Measurements from ENCODE around the gene ENTPD5. TPM values are rescaled to one million over a fixed set of nuclear protein-coding genes. Genes with fewer than 3 reads are reported as not detected.

The ENTPD5 gene
- total RNA-seq, 1 donor, result 13.0 TPM

- no peak overlapping the region for H3K4me3 ChIP-seq (ENCODE audit: low read depth, low read length)
- TF ChIP-seq, protein P1, sequence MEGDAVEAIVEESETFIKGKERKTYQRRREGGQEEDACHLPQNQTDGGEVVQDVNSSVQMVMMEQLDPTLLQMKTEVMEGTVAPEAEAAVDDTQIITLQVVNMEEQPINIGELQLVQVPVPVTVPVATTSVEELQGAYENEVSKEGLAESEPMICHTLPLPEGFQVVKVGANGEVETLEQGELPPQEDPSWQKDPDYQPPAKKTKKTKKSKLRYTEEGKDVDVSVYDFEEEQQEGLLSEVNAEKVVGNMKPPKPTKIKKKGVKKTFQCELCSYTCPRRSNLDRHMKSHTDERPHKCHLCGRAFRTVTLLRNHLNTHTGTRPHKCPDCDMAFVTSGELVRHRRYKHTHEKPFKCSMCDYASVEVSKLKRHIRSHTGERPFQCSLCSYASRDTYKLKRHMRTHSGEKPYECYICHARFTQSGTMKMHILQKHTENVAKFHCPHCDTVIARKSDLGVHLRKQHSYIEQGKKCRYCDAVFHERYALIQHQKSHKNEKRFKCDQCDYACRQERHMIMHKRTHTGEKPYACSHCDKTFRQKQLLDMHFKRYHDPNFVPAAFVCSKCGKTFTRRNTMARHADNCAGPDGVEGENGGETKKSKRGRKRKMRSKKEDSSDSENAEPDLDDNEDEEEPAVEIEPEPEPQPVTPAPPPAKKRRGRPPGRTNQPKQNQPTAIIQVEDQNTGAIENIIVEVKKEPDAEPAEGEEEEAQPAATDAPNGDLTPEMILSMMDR (IDR thresholded peaks at IDR 0.05; ENCODE audit: insufficient read depth, low read depth, low read length), result no peak
- DNase-seq (ENCODE audit: low read depth), result peak; percentile 60
These were observed 53.9 kb downstream of the ENTPD5 start for GRCh38 chr14:73965216-73965615.

- H3K4me3 ChIP-seq (ENCODE audit: low read depth, low read length), result no peak overlapping the region
- TF ChIP-seq, protein P1 (IDR thresholded peaks at IDR 0.05; ENCODE audit: insufficient read depth, low read depth, low read length), result no peak
- no peak for DNase-seq (ENCODE audit: low read depth)
These were observed 57.9 kb downstream of the ENTPD5 start for GRCh38 chr14:73961192-73961591.

DNA sequence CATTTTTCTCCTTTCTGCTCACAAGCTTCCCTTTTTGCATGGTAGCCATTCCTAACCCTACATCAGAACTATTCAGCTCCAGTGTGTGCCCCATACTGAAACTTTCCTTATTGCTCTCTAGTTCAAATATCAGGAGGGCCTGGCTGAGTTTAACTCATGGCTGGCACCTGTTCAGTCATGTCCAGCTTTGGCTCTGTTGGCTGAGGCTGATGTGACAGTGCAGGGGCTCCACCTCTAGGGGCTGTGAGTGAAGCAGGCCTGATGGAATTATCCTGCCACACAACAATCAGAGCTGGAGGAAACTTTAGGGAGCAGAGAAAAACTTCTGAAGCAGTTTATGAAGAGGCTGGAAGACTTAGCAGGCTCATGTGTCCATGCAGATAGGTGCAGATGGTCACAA lies 60.5 kb downstream of the ENTPD5 start:
- TF ChIP-seq, protein P1 (IDR thresholded peaks at IDR 0.05; ENCODE audit: insufficient read depth, low read depth, low read length), result no peak
- no peak for DNase-seq (ENCODE audit: low read depth)
- no peak overlapping the region for H3K4me3 ChIP-seq (ENCODE audit: low read depth, low read length)

DNA sequence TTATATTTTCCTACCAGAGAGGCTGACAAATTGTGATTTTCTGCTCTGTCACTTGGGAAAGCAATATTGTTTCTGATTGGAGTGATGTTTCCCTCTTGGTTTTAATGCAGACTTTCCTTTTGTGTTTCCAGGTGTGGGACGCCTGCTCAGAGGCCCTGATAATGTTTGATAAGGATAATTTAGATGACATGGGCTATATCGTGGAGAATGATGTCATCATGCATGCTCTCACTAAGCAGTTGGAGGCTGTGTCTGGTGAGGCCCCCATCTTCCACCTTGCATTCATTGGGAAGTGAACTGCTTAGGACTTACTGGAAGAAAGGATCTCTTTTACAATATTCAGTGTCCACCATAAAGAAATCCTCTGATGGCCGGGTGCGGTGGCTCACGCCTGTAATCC lies 63.4 kb downstream of the ENTPD5 start:
- TF ChIP-seq, protein P1 (IDR thresholded peaks at IDR 0.05; ENCODE audit: insufficient read depth, low read depth, low read length), result no peak
- H3K4me3 ChIP-seq (ENCODE audit: low read depth, low read length), result no peak overlapping the region
- DNase-seq (ENCODE audit: low read depth), result no peak

DNA sequence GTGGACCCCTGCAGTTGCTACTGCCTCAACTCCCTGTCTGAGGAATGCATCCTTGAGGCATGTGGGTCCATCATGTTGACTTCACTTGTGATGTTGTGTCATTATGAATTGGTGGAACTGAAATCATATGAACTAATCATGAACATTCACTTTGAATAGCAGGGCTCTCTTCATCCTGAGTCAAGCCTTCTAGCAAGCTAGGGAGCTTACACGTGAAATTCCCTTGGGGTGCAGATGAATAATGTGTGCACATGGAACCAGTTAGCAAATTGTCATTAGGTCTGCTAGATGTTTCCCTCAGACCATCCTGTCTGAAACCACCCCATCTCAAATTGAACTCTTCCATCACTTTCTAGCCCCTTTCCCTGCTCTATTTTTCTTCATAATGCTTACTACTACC lies 65.4 kb downstream of the ENTPD5 start:
- no peak overlapping the region for H3K4me3 ChIP-seq (ENCODE audit: low read depth, low read length)
- DNase-seq (ENCODE audit: low read depth), result no peak
- TF ChIP-seq, protein P1 (IDR thresholded peaks at IDR 0.05; ENCODE audit: insufficient read depth, low read depth, low read length), result no peak

DNA sequence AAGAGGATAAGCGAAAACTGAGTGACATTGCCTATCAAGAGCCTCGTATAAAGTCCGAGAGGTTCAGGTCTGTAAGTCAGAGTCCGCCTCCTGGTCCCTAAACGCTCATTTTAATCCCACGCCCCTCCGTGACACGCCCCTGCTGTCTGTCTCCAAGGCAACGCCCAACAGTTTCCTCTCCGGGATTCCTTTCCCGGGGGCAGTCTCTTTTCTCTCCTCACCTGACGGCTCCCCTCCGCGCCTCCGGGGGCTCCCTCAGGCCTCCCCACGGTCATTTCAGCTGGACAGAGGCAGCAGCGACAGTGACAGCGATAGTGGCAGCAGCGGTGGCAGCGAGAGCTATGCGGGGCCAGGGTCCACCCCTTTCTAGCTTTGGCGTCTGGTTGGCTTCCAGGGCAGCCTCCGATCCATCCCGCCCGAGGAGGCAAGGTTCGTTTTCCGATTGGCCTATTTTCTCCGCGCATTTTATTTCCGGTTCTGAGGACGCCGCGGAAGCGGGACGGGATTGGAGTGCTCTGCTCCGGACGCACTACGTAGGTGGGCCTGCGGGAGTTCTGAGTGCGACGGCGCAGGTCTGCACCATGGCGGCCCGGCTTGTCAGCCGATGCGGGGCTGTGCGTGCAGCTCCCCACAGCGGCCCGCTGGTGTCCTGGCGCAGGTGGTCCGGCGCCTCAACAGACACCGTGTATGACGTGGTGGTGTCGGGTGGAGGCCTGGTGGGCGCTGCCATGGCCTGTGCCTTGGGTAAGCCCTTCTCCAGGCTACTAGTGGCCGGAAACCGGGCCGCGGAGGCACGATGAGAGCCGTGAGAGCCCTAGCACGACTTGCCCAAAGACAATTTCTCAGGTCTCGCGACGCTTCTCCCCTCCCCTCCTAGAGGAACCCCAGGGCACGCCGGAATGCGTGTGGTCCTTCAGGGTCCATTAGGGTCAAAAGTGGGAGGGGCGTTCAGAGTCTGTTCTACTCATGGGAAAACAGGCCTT lies 69.0 kb downstream of the ENTPD5 start, which contains the start of the genes COQ6 and FAM161B:
TSS of gene COQ6 (plus strand) at position 551 of the 983 bp plus-strand sequence. CDS start at position 582, 31 bp downstream.
TSS of gene FAM161B (minus strand) at position 343 of the 983 bp plus-strand sequence. CDS start at position 275, 68 bp downstream.
- TF ChIP-seq, protein P1 (IDR thresholded peaks at IDR 0.05; ENCODE audit: insufficient read depth, low read depth, low read length), result no peak
- peak; percentile 97 for DNase-seq (ENCODE audit: low read depth)
- peak within 1 kb of the TSS; percentile 89 for H3K4me3 ChIP-seq (ENCODE audit: low read depth, low read length)

All from fibroblast of villous mesenchyme (primary cell).